Measurements from ENCODE around the gene IL6R.

The IL6R gene

DNA sequence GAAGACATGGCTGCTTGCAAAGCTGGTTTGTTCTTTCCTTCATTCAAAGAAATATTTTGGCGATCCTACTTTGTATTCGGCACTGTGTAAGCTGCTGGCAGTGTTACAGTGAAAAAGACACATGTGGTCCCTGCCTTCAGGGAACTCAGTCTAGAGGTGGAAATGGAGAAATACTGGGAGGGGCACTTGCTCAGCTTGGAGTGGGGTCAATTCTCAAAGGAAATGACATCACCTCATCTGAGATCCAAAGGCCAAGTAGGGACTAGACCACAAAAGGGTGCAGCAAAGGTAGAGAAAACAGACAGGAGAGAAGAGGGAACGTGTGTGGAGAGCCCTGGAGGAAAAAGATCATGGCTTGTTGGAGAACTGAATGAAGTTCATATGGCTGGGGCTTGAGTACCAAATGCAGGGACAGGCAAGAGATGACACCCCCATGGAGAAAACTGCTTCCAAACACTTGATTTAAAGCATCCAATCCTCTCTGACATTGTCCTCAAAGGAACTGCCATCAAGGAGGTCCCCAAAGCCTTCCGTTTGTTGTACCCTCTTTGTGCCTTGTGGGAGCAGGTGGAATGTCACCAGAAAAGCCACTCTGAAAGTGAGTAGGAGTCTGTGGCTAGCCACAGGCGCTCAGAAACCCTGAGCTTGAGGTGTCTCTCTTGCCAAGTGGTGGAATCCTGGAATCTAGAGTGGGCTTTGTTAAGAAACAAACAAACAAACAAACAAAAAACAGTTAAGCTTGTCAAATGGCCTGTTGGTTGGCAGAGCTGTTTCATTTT, 48.6 kb downstream of the IL6R start:
- no peak for FAIRE-seq

DNA sequence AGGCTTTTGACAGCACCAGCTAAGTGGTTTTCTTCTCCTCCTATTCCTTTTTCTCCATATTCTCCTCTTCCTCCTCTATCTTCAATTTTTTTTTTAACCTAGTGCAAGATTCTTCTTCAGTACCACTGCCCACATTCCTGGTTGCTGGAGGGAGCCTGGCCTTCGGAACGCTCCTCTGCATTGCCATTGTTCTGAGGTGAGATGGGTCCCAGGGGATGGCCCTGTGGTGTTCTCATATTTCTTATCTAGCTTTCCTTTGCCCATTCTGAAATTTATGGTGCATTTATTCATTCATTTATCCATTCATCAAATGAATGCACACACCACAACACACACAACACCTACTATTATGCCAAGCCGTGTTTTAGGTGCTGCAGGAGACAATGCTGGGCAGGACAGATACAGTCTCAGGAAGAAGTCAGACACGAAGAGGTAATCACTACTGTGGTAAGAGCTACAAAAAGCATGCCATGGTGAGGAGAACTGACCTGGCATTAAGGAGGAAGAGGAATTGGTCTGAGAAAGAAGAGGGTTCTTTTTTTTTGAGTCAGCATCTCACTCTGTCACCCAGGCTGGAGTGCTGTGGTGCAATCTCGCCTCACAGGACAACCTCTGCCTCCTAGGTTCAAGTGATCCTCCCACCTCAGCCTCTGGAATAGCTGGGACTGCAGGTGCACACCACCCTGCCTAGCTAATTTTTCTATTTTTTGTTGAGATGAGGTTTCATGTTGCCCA, 49.4 kb downstream of the IL6R start:
- FAIRE-seq, result no peak

DNA sequence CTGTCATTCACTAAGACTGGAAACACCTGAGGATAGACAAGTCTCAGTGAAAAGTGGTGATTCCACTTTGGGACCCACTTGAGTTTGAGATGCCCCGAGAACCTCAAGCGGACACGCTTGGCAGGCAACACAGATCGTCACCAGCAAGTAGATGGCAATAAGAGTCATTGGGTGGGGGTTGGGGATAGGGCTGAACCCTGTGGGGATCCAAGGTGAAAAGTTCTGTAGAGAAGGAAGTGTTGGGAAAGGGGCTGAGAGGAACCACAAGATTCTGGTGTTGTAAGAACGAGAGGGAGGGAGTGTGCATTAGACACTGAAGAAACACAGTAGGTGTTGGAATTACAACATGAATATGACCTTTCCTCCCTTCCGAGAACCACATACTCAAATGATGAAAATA, 51.5 kb downstream of the IL6R start:
- no peak for FAIRE-seq

DNA sequence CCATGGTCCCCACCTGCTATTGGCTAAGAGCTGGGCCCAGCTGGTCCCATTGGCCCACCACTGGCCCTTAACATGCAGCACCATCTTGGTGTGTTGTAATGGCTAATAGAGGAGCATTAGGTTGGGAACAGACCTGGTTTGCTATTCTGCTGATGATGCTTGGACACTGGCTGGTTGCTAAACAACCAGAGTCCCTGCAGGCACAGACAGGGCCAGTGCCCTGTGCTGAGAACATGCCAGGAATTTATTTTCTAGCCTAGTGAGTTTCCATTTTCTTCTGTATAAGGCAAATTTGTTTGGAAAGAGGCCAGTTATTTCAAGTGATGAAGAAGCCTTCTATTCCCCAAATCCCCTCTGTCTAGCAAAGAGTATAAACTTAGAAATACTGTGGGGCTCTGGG, 53.9 kb downstream of the IL6R start:
- no peak for FAIRE-seq

DNA sequence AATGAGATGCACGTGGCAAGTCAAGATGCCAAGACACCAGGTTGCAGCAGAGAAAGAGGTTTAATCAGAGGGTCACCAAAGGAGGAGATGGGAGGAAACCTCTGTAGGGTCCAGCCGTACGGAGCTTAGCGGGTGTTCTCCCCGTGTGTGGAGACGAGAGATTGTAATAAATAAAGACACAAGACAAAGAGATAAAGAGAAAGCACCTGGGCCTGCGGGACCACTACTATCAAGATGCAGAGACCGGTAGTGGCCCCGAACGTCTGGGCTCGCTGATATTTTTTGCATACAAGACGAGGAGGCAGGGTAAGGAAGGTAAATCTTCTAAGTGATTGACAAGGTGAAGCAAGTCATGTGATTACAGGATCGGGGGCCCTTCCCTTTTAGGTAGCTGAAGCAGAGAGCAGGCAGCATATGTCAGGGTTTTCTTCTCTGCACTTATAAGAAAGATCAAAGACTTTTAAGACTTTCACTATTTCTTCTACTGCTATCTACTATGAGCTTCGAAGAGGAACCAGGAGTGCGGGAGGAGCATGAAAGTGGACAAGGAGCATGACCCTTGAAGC, 55.6 kb downstream of the IL6R start:
- FAIRE-seq, result no peak

DNA sequence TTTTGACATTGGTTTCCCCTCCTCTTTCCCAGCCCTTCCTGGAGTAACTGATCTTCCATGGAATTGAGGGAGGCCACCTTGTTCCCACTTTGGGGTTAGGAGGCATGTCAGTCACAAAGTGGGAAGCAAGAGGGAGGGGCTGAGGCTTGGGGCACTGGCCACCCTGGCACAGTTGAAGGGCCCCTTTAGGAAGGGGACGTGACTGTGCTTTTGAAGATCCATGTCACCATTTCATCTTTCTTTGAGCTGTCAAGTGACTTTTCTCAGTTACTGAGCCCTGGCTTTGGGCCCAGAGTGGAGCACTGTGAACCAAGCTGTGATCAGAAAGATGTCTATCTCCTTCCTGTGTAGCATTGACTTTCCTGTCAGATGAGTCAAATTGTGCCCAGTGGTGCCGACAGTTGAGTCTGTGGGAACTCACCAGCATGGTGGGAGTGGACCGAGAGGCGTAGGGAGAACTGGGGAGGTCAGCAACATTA, 58.4 kb downstream of the IL6R start:
- FAIRE-seq, result no peak

DNA sequence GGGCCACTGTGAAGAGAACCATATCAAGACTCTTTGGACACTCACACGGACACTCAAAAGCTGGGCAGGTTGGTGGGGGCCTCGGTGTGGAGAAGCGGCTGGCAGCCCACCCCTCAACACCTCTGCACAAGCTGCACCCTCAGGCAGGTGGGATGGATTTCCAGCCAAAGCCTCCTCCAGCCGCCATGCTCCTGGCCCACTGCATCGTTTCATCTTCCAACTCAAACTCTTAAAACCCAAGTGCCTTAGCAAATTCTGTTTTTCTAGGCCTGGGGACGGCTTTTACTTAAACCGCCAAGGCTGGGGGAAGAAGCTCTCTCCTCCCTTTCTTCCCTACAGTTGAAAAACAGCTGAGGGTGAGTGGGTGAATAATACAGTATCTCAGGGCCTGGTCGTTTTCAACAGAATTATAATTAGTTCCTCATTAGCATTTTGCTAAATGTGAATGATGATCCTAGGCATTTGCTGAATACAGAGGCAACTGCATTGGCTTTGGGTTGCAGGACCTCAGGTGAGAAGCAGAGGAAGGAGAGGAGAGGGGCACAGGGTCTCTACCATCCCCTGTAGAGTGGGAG, 60.6 kb downstream of the IL6R start:
- no peak for FAIRE-seq

DNA sequence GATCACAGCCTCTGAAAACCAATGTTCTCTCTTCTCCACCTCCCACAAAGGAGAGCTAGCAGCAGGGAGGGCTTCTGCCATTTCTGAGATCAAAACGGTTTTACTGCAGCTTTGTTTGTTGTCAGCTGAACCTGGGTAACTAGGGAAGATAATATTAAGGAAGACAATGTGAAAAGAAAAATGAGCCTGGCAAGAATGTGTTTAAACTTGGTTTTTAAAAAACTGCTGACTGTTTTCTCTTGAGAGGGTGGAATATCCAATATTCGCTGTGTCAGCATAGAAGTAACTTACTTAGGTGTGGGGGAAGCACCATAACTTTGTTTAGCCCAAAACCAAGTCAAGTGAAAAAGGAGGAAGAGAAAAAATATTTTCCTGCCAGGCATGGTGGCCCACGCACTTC, 61.1 kb downstream of the IL6R start:
- FAIRE-seq, result no peak

DNA sequence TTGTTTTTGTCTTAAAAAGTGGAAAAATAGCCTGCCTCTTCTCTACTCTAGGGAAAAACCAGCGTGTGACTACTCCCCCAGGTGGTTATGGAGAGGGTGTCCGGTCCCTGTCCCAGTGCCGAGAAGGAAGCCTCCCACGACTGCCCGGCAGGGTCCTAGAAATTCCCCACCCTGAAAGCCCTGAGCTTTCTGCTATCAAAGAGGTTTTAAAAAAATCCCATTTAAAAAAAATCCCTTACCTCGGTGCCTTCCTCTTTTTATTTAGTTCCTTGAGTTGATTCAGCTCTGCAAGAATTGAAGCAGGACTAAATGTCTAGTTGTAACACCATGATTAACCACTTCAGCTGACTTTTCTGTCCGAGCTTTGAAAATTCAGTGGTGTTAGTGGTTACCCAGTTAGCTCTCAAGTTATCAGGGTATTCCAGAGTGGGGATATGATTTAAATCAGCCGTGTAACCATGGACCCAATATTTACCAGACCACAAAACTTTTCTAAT, 61.8 kb downstream of the IL6R start:
- no peak for FAIRE-seq

DNA sequence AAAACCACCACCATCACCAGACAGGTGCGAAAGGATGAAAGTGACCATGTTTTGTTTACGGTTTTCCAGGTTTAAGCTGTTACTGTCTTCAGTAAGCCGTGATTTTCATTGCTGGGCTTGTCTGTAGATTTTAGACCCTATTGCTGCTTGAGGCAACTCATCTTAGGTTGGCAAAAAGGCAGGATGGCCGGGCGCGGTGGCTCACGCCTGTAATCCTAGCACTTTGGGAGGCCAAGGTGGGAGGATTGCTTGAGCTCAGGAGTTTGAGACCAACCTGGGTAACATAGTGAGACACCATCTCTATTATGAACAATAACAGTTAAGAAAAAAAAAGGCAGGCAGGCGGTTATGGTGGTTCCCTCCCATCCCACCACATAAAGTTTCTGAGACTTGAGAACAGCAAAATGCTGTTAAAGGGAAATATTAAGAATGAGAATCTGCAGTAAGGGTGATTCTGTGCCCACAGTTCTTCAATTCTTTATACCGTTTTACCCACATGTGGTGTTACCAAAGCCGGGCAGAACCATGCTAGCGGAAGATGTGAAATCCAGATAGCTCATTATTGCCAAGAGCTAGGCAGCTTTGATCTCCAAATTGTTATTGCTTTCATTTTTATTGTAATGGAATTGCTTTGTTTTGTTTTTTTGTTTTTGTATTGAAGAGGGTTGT, 62.4 kb downstream of the IL6R start:
- no peak for FAIRE-seq

DNA sequence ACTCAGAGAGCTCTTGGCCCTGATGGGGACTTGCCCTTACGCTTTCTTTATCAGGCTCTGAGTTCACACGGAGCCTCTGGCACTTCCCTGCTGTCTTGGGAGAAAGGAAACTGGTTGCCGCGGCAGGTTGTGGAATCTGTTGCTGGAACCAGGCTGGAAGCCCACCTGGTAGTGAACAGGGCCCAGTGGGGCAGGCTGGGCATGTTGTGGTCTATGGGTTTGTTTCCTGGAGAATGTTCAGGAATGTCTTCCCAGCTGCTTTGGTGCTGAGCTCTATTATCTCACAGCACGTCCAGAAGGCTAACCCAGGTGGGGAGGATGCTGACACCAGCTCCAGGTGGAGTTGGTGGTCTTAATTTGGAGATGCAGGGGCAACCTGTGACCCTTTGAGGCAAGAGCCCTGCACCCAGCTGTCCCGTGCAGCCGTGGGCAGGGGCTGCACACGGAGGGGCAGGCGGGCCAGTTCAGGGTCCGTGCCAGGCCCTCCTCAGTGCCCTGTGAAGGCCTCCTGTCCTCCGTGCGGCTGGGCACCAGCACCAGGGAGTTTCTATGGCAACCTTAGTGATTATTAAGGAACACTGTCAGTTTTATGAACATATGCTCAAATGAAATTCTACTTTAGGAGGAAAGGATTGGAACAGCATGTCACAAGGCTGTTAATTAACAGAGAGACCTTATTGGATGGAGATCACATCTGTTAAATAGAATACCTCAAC, 63.5 kb downstream of the IL6R start:
- no peak for FAIRE-seq

DNA sequence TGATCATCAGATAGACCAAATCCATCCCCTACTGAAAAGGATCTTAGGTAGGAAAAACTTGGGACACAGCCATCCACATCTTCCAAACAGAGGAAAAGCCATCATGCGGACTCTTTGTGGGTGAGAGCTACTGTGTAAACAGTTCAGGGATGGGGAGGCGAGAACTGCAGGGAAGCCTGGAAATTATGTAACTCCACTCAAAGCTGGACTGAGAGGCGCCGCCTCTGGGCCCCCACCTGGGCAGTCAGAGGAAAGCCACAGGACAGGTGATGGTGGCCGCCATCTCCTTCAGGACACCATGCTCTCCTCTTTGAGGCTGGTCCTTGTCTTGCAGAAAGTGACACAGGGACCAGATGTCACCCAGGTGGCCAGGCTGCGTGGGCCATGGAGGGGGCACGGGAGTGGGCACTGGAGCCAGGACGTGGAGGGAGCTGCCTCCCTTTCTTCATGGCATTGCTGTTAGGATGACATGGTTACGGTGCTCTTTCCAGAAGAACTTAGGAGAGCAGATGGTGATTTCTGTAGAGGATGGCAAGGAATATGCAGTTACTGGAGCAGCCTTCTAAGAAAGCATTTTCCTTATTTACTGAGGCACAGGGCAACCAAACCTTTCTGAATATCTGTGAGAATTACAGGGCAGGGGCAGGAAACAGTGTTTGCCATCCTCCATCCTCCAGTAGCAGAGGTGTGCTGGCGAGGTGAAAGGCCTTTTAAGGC, 64.9 kb downstream of the IL6R start:
- FAIRE-seq, result no peak

DNA sequence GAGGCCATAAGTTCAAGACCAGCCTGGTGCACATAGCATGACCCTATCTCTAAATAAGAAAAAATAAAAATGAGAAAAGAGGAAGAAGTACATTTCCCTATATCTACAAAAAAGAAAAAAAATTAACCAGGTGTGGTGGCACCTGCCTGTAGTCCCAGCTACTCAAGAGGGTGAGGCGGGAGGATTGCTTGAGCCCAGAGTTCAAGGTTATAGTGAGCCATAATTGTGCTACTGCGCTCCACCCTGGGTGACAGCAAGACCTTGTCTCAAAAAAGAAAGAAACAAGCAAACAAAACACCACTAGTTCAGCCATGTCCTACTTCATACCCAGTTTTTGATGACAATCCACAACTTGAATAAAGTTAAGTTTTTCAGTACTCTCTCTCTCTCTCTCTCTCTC, 66.2 kb downstream of the IL6R start:
- no peak for FAIRE-seq

DNA sequence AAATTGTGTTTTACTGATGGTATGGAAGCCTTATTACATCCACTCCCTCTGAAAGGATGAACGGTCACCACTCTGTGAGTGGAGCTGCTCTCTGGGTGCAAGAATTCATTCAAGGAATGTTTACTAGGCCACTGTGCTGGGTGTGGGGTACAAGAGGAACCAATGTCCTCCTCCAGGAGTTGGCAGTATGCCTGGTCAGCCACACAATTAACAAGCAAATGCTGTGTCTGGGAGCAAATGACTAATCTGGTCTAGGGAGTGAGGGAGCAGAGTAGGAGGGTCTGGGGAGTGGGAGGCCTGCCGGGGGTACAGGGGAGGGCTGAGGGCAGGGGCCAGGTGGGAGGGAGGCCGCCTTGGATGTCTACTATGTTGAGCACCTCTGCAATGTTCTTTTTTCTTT, 69.7 kb downstream of the IL6R start:
- FAIRE-seq, result no peak

DNA sequence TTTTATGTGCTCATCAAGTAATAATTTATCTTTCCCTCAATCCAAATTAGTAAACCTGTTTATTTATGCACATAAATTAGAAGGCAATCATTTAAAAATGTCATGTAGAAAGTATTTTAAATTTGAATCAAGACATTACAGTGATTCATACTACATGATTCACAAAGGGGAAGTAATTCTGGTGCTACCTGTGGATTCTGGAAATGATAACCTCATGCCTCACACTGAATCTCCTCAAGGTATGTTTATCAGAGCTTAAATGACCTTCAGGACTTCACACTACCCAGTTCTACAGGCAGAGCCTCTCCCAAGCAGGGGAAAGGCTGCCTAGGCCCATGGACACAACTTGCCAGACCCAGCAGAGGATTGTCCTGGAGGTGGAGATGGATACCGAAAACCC, 71.6 kb downstream of the IL6R start:
- no peak for FAIRE-seq

DNA sequence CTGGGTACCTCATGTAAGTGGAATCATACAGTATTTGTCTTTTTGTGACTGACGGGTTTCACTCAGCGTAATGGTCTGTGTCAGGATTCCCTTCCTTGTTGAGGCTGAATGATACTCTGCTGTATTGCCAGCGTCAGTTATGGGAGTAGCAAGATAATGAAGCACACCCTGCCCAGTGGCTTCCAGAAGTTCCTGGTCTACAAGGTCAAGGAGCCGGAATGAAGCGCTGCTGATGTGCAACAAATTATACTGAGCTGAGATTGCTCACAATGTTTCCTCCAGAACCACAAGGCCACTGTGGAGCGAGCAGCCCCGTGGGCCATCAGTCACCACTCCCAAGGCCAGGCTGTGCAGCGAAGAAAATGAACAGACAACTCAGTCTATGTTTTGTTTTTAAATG, 72.9 kb downstream of the IL6R start:
- no peak for FAIRE-seq

DNA sequence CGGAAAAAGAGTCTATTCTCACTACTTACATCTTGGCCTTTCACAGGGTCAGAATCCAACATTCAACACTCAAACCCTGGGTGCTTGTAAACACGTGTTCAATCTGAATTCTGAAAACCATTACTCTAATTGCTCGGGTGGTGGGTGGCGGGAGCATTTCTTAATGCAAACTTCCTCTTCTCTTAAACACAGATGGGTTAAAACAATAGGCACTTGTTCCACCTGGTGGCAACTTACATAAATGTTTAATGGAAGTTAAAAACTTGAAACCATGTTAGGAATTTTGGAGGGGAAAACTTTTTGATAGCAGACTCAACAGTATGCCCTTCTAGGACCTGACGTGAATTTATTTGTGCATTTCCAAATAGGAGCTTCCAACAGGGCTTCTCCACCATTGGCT, 73.5 kb downstream of the IL6R start:
- FAIRE-seq, result no peak

DNA sequence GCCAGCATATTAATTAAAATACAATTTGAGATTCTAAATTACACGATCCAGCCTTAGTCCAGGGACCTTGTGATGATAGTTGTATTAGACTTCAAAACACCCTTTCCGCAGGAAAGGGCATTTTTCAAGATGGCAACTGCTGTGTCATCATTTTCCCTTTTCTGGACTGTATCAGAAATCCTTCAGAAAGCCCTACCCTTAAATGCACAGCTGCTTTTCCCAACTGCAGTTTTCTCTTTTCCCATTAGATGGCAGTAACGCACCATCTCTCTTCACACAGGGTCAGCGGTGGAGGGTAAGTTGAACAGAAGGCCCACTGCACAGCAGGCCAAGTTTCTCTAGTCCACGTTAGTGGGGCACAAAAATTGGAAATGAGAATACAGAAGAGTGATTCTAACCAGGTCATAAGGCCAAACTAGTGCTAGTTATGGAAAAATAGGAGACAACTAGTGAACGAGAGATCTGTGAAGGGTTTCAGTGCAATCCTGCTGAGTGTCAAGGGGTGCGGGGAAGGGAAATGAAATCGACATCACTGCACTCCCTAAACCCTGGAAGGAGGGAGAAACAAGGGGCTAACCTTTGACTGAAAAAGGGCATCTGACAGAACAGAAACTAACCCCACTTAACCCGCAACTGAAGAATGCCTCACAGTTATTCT, 74.8 kb downstream of the IL6R start:
- FAIRE-seq, result no peak

DNA sequence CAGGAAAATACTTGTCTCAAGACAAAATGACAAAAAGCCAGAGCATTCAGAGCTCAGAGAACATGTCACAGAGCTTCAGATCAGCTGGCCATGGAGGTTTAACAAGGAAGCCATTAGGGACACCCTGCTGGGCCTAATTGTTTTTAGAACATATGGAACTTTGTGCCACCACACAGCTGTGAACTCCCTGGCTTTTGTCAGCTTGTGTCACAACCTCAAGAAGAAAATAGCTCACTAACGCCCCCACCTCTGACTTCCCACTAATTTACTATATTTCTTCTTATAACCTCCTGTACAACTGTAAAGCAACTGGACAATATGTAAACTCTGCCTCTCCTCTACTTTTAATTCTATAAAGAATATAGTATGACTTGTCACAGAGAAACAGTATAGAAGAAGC, 75.9 kb downstream of the IL6R start:
- no peak for FAIRE-seq

DNA sequence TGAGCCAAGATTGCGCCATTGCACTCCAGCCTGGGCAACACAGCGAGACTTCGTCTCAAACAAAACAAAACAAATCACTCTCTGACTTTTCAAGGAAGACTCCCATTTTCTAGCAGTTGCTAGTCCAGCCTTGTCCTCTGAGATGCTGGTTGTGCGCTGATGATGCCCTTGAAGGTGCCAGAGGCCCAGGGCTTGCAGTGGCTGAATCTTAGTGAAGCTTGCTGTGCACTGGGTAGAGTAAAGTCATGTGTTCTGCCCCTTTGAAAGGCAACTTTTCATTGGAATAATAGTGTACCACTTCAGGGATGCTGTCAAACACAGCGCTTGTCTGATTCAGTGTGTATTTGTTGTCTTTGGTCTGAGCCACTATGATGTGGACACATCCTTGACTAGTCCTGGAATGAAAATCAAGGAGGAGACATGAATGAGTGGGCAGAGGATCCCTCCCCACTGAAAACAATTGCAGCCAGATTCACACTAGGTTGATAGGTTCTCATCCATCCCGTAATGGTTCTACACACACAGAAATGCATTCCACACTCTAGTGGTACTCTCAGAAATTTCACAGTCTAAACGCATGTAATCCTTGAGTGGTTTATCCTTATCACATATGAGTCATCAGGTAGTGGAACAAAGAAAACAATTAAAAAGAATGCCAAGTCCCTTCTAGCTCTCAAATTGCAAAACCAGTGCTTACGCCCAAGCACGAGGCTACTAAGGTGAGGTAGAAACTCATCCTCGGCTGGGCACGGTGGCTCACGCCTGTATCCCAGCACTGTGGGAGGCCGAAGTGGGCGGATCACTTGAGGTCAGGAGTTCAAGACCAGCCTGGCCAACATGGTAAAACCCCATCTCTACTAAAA, 79.0 kb downstream of the IL6R start:
- no peak for FAIRE-seq

All from colon (tissue), 2 donors.